Measurements from ENCODE around the gene GABARAP.

DNA sequence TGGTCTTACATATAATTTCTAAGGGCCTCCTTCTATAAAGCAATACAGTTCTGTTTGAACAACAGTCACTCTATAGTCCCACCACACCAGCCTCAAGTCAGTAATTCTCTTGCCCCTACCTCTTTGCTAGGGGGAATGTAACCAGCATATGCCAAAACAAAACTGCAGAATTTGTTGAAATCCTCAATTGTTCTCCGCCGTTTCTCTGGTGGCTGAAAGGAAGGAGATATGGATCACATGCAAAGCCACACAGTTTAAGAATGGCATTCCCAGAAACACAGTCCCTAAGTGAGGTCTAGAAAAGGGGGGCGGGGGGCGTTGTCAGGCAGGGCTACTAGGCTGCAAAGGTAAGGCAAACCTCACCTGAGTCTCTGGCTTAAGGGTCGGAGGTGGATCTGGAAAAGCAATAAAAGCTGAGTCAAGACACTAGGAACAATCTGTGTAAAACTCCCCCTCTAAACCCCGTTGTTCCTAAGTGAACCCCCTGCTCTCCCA is 4.9 kb downstream of the GABARAP start:
- no peak for TF ChIP-seq CTCF (IDR thresholded peaks at IDR 0.05; ENCODE audit: poor library complexity)
- no peak for TF ChIP-seq EZH2 (IDR thresholded peaks at IDR 0.05; ENCODE audit: borderline replicate concordance)

All from hepatocyte (in vitro differentiated cells).